A673 (cell line): ENCODE measurements around the gene SYNJ2. TPM values are rescaled to one million over a fixed set of nuclear protein-coding genes. Genes with fewer than 3 reads are reported as not detected.
A peak's percentile ranks its signal among the peaks of the same experiment; 100 is the strongest.

Source experiments
- BruUV-seq: library from RNA; stranded (reverse); fragments of 400-500 nt; replicated peaks from 2 replicates; lab custom pipeline; 2021; lab: Mats Ljungman, UMichigan
- CTCF ChIA-PET: fragments of 300-600 bp; sonication (Branson Sonifier 250); formaldehyde crosslinking; loops from one replicate; lab custom pipeline; 2022; ENCODE audit warnings: antibody characterized with exemption; lab: Charles Lee
- POLR2A ChIA-PET: fragments of 300-600 bp; sonication (Branson Sonifier 250); formaldehyde crosslinking; loops from one replicate; lab custom pipeline; 2022; ENCODE audit warnings: antibody characterized with exemption; ENCODE audit not compliant: low non-redundant PET; lab: Charles Lee
- DNase-seq: peaks from one replicate; pipeline ENCODE4 v3.0.0-alpha.2; 2015; ENCODE audit warnings: low spot score
- H3K27ac ChIP-seq: fragments of 200-600 bp; sonication (generic); 2 replicates; pipeline ENCODE4 v1.5.1; 2016; ENCODE audit warnings: mixed run types, low read depth, mild to moderate bottlenecking, mixed read lengths, antibody characterized with exemption, low read length; ENCODE audit not compliant: poor library complexity, severe bottlenecking
- H3K27me3 ChIP-seq: fragments of 200-600 bp; sonication (generic); replicated peaks from 2 replicates; pipeline ENCODE4 v1.6.1; 2017; ENCODE audit warnings: mixed run types, low read depth, mild to moderate bottlenecking, mixed read lengths, antibody characterized with exemption, low read length; ENCODE audit not compliant: insufficient read depth, poor library complexity
- H3K36me3 ChIP-seq: fragments of 200-600 bp; sonication (generic); 2 replicates; pipeline ENCODE4 v1.6.1; 2016; ENCODE audit warnings: mixed run types, mild to moderate bottlenecking, mixed read lengths, antibody characterized with exemption, low read length; ENCODE audit not compliant: insufficient read depth, poor library complexity, severe bottlenecking
- H3K4me1 ChIP-seq: fragments of 200-600 bp; sonication (generic); 2 replicates; pipeline ENCODE4 v1.6.1; 2017; ENCODE audit warnings: mixed run types, mild to moderate bottlenecking, mixed read lengths, antibody characterized with exemption, low read length; ENCODE audit not compliant: insufficient read depth, poor library complexity, severe bottlenecking
- H3K4me3 ChIP-seq: fragments of 200-600 bp; sonication (generic); 2 replicates; pipeline ENCODE4 v1.5.1; 2016; ENCODE audit warnings: low read depth, mixed run types, mild to moderate bottlenecking, mixed read lengths, low read length; ENCODE audit not compliant: poor library complexity, severe bottlenecking
- H3K9me3 ChIP-seq: fragments of 200-600 bp; sonication (generic); 2 replicates; pipeline ENCODE4 v1.6.1; 2016; ENCODE audit warnings: mixed run types, low read depth, mild to moderate bottlenecking, mixed read lengths, antibody characterized with exemption, low read length; ENCODE audit not compliant: poor library complexity, severe bottlenecking
- CTCF ChIP-seq: fragments of 300-800, 200-600 bp; sonication (generic); conservative IDR thresholded peaks from 2 replicates; pipeline ENCODE4 v1.5.1; 2017; ENCODE audit warnings: low read depth, mild to moderate bottlenecking, antibody characterized with exemption, low read length, moderate library complexity, mixed read lengths
- EZH2 ChIP-seq: fragments of 200-600 bp; sonication (generic); IDR thresholded peaks from 2 replicates; pipeline ENCODE4 v1.6.1; 2017; ENCODE audit warnings: borderline replicate concordance, low read depth, mild to moderate bottlenecking, mixed read lengths, antibody characterized with exemption, low read length; ENCODE audit not compliant: poor library complexity, severe bottlenecking
- intact Hi-C: fragments of 100-400 bp; cut with micrococcal nuclease; formaldehyde crosslinking; loops from one replicate; pipeline ENCODE4 v1.10.0; 2022; ENCODE audit not compliant: unreplicated experiment
- total RNA-seq: library from RNA; stranded (reverse); gene quantifications from 2 replicates; pipeline ENCODE4 v1.2.3, GENCODE V29; 2021

The SYNJ2 gene
- total RNA-seq, 1 experiment from 2014 or later: 37.0 TPM

GRCh38 chr6:158070513-158070912 lies 88.8 kb downstream of the SYNJ2 start:
- Histone ChIP-seq H3K27me3 (no peaks in the 10 kb centered on the region), H3K36me3 (peaks cover 11% of the 10 kb centered on the region), H3K9me3 (no peaks in the 10 kb centered on the region), H3K4me1 (no peaks in the 10 kb centered on the region), H3K4me3 (no peak overlapping the region), H3K27ac (no peak overlapping the region)
- TF ChIP-seq EZH2 (no peak), CTCF (no peak)
- ChIA-PET CTCF (no interaction called here), POLR2A (no interaction called here)
- no peak for DNase-seq
- intact Hi-C loops: loop anchor here (5.0 to 10.0 kb wide), 2 partner anchors 183 to 756 kb away; no protein-coding TSS in a partner anchor
- no TSS peak for BruUV-seq

GRCh38 chr6:158071121-158072082 lies 89.7 kb downstream of the SYNJ2 start:
- Histone ChIP-seq H3K36me3 (peaks cover 12% of the 10 kb centered on the region), H3K27ac (no peak overlapping the region), H3K4me1 (no peaks in the 10 kb centered on the region), H3K4me3 (no peak overlapping the region), H3K9me3 (no peaks in the 10 kb centered on the region), H3K27me3 (no peaks in the 10 kb centered on the region)
- intact Hi-C loops: loop anchor here (2.0 to 10.0 kb wide), 3 partner anchors 184 to 757 kb away; no protein-coding TSS in a partner anchor
- no peak for DNase-seq
- ChIA-PET CTCF (interaction anchor here (1.9 kb wide), 1 partner anchor 9 kb away, joined by 9 read pairs; no protein-coding TSS in a partner anchor), POLR2A (no interaction called here)
- BruUV-seq: no TSS peak
- TF ChIP-seq CTCF: no peak
- TF ChIP-seq EZH2: no peak

- H3K9me3 ChIP-seq: no peaks in the 10 kb centered on the region
- TF ChIP-seq CTCF (peak; percentile 88), EZH2 (no peak)
- DNase-seq: peak; percentile 71
- BruUV-seq: no TSS peak
- no peak overlapping the region for H3K27ac ChIP-seq
- H3K4me3 ChIP-seq: no peak overlapping the region
- ChIA-PET POLR2A (no interaction called here), CTCF (interaction anchor here (0.5 to 1.9 kb wide), 4 partner anchors 10 to 33 kb away, joined by 3 to 9 read pairs (median 6); no protein-coding TSS in a partner anchor)
- intact Hi-C loops: loop anchor here (2.0 to 10.0 kb wide), 3 partner anchors 185 to 757 kb away; no protein-coding TSS in a partner anchor
- peaks cover 16% of the 10 kb centered on the region for H3K36me3 ChIP-seq
- H3K27me3 ChIP-seq: no peaks in the 10 kb centered on the region
- no peaks in the 10 kb centered on the region for H3K4me1 ChIP-seq
Observed at GRCh38 chr6:158072083-158072721, 90.5 kb downstream of the SYNJ2 start.
